Cortex of kidney (tissue), 1 donor: Measurements from ENCODE around the gene FBXL15.

Experiments
- DNase-seq: peaks from one replicate; lab custom pipeline; 2025; lab: John Stamatoyannopoulos, UW

The FBXL15 gene

GRCh38 chr10:102457591-102458150 is 37.0 kb downstream of the FBXL15 start:
- no peak for DNase-seq

- no peak for DNase-seq
These were observed 38.0 kb downstream of the FBXL15 start for GRCh38 chr10:102458656-102459055.

GRCh38 chr10:102460836-102461186 is 40.2 kb downstream of the FBXL15 start:
- DNase-seq = no peak

GRCh38 chr10:102461187-102462054 is 40.8 kb downstream of the FBXL15 start:
- DNase-seq = peak; percentile 54

- no peak for DNase-seq
These were observed 41.9 kb downstream of the FBXL15 start for GRCh38 chr10:102462512-102463054.

- no peak for DNase-seq
These were observed 43.3 kb downstream of the FBXL15 start for GRCh38 chr10:102463983-102464382.

GRCh38 chr10:102465466-102465865 is 44.8 kb downstream of the FBXL15 start:
- no peak for DNase-seq

- no peak for DNase-seq
These were observed 46.7 kb downstream of the FBXL15 start for GRCh38 chr10:102467318-102467717.

- no peak for DNase-seq
These were observed 47.4 kb downstream of the FBXL15 start for GRCh38 chr10:102467971-102468438.

GRCh38 chr10:102468683-102469082 is 48.0 kb downstream of the FBXL15 start:
- DNase-seq = no peak

GRCh38 chr10:102470579-102471546 is 50.2 kb downstream of the FBXL15 start:
- DNase-seq = no peak
